GM12865 (cell line): ENCODE measurements around the gene ZNF609.

Source experiments
- DNase-seq: peaks from one replicate; pipeline ENCODE4 v3.0.0; 2010; ENCODE audit warnings: low read depth
- H3K4me3 ChIP-seq: 2 replicates; pipeline ENCODE4 v1.5.1; 2011; ENCODE audit warnings: mild to moderate bottlenecking, low read depth, low read length, control low read depth
- TF ChIP-seq, protein P1 (sequence below): IDR thresholded peaks from 2 replicates; pipeline ENCODE4 v1.5.1; 2011; ENCODE audit warnings: low read length, control low read depth, low read depth, inconsistent platforms; ENCODE audit not compliant: insufficient read depth; ENCODE audit errors: missing control alignments

The ZNF609 gene

GRCh38 chr15:64685230-64685888, 225.0 kb downstream of the ZNF609 start:
- DNase-seq: no peak

GRCh38 chr15:64686130-64686735, 225.9 kb downstream of the ZNF609 start:
- TF ChIP-seq, protein P1, sequence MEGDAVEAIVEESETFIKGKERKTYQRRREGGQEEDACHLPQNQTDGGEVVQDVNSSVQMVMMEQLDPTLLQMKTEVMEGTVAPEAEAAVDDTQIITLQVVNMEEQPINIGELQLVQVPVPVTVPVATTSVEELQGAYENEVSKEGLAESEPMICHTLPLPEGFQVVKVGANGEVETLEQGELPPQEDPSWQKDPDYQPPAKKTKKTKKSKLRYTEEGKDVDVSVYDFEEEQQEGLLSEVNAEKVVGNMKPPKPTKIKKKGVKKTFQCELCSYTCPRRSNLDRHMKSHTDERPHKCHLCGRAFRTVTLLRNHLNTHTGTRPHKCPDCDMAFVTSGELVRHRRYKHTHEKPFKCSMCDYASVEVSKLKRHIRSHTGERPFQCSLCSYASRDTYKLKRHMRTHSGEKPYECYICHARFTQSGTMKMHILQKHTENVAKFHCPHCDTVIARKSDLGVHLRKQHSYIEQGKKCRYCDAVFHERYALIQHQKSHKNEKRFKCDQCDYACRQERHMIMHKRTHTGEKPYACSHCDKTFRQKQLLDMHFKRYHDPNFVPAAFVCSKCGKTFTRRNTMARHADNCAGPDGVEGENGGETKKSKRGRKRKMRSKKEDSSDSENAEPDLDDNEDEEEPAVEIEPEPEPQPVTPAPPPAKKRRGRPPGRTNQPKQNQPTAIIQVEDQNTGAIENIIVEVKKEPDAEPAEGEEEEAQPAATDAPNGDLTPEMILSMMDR: peak; percentile 57
- DNase-seq: peak; percentile 52
- H3K4me3 ChIP-seq: no peak overlapping the region

More at GRCh38 chr15:64685230-64685888, 225.0 kb downstream of the ZNF609 start:
- H3K4me3 ChIP-seq: no peak overlapping the region
- TF ChIP-seq, protein P1: no peak

DNA sequence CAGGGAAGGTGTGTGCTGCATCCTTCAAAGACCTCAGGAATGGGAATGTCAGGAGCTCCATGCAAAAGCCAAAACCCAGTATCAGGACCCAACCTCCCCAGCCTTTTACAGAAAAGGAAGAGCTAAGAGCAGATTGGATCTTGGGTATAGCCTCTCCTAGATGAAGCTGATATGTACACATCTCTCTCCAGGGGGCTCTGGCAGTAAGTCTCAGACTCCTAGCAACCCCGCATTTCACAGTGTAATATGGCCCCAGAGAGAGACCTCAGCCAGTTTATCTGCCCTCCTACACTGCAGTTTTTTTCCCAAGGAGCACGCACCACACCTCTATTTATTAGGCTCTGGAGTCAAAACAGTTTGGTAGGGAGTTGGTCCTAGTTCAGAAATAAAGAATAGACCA, 226.8 kb downstream of the ZNF609 start:
- DNase-seq: no peak
- TF ChIP-seq, protein P1: no peak
- H3K4me3 ChIP-seq: no peak overlapping the region

DNA sequence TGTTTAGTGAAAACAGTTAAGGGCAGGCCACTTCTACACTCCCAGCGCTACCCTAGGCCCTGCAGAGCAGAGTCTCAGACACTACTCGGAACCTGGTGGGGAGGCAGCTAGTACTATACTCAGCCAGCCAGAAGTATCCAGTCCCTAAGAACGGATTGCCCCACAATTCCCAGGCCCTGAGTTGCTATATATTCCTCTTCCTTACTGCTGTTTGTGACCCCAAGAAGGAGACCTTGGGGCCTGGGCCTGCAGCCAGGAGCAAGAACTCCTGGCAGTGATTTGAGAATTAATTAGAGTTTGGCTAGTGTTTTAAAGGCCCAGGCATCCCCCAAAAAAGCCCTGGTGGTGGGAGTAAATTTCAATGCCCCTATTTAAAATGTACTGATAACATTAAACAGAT, 227.3 kb downstream of the ZNF609 start:
- DNase-seq: no peak
- TF ChIP-seq, protein P1: no peak
- H3K4me3 ChIP-seq: no peak overlapping the region

DNA sequence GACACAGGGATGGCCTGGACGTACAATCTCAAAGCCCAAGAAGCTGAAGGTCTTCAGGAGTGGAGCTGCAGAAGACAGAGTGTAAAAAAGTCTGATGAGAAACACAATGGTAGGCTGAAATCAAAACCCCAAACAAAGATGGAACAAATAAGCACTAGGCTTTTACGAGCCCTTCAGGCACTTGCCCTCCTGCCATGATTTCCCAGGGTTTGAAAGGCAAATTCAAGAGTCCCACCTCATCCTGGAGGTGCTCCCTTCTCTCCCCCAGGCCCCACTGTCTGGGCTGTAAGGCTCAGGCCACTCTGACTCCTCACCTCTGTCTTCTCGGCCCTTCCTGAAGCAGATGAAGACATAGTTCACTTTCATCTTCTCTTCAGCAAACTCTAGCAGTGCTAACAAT, 228.4 kb downstream of the ZNF609 start:
- TF ChIP-seq, protein P1: no peak
- DNase-seq: no peak
- no peak overlapping the region for H3K4me3 ChIP-seq

GRCh38 chr15:64690008-64690407, 229.6 kb downstream of the ZNF609 start:
- TF ChIP-seq, protein P1: no peak
- H3K4me3 ChIP-seq: no peak overlapping the region
- DNase-seq: no peak

DNA sequence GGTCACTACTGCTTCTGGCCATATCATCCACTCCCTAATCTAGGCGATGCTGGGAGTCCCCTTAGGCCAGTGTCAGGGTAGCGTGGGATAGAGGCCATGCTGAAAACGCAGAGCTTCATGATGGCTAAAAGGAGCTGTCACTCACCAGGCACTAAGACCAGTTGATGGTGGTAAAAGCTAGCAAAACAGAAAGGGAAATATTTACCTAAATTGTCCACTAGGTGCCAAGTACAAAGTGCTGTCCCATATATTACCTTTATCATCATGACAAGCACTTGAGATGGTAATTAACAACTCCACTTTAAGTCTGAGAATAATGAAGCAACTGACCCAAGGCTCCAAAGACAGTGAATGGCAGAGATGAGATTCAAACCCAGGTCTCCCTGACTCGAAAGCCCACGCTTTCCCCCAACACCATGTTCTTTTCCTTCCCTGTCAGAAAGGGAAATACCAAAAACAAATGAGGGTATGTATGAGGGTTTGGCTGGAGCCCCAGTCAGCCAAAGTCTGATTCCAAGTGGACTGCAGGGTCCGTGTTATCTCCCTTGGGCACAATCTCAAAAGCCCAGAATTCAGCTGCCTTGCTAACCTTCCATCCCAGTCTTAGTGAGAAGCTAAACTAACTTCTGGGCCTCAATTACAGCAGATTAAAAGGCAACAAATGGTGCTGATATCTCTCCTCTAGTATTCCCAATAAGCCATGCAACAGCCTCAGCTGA, 230.4 kb downstream of the ZNF609 start:
- no peak overlapping the region for H3K4me3 ChIP-seq
- no peak for DNase-seq
- TF ChIP-seq, protein P1: peak; percentile 7
